Natural killer cell (primary cell): ENCODE data around the gene FAT1. TPM values are rescaled to one million over a fixed set of nuclear protein-coding genes. Genes with fewer than 3 reads are reported as not detected.

ENCODE experiments used
- ATAC-seq, 3 donors: fragments of 150-1000 bp in 2 of 3; fragments of 200-7000 bp in 1 of 3; cut with Tn5 transposase; 1 replicate in 1 of 3; 2 replicates in 2 of 3; pipeline ENCODE4 v1.10.0; 2021; ENCODE audit warnings: mild to moderate bottlenecking in 2 of 3, moderate library complexity in 2 of 3
- DNase-seq, 2 donors: peaks; one replicate each; pipeline versions ENCODE4 v3.0.0 to v3.0.0-alpha.2; 2013 to 2021; ENCODE audit warnings: mixed read lengths in 1 of 2
- H3K27ac ChIP-seq: one replicate; pipeline ENCODE4 v1.5.1; 2013; ENCODE audit warnings: mild to moderate bottlenecking, low read length
- H3K27me3 ChIP-seq: one replicate; pipeline ENCODE4 v1.6.1; 2013; ENCODE audit warnings: low read length; ENCODE audit not compliant: control insufficient read depth, insufficient read depth
- H3K36me3 ChIP-seq: one replicate; pipeline ENCODE4 v1.6.1; 2013; ENCODE audit warnings: low read length; ENCODE audit not compliant: control insufficient read depth, insufficient read depth
- H3K4me1 ChIP-seq: one replicate; pipeline ENCODE4 v1.6.1; 2013; ENCODE audit warnings: low read length; ENCODE audit not compliant: control insufficient read depth, insufficient read depth
- H3K4me3 ChIP-seq: one replicate; pipeline ENCODE4 v1.5.1; 2013; ENCODE audit warnings: low read length
- H3K9me3 ChIP-seq: one replicate; pipeline ENCODE4 v1.6.1; 2013; ENCODE audit warnings: low read length; ENCODE audit not compliant: control insufficient read depth, insufficient read depth
- H3K27ac Mint-ChIP-seq, 2 donors: one replicate each; pipeline ENCODE4 v1.8.0; 2022; ENCODE audit warnings: mild to moderate bottlenecking in 2 of 2, mixed read lengths in 2 of 2, moderate library complexity in 1 of 2
- H3K27me3 Mint-ChIP-seq, 2 donors: one replicate each; pipeline ENCODE4 v1.8.0; 2022; ENCODE audit warnings: low read depth in 2 of 2, mixed read lengths in 2 of 2
- H3K36me3 Mint-ChIP-seq: one replicate; pipeline ENCODE4 v1.8.0; 2022; ENCODE audit warnings: mixed read lengths
- H3K4me1 Mint-ChIP-seq, 2 donors: one replicate each; pipeline ENCODE4 v1.8.0; 2022; ENCODE audit warnings: mixed read lengths in 2 of 2
- H3K4me3 Mint-ChIP-seq: one replicate; pipeline ENCODE4 v1.8.0; 2022; ENCODE audit warnings: mild to moderate bottlenecking, moderate library complexity, mixed read lengths
- H3K9me3 Mint-ChIP-seq, 2 donors: one replicate each; pipeline ENCODE4 v1.8.0; 2022; ENCODE audit warnings: mixed read lengths in 2 of 2
- WGBS: methylation state at CpG from one replicate; pipeline ENCODE4 v1.1.7; 2013; ENCODE audit warnings: missing lambda C conversion rate; ENCODE audit not compliant: insufficient coverage; 5-methylcytosine and 5-hydroxymethylcytosine counted together
- intact Hi-C: fragments of 100-400 bp; cut with micrococcal nuclease; formaldehyde crosslinking; loops from one replicate; pipeline ENCODE4 v1.14.2; 2022
- total RNA-seq, 4 donors: library from RNA; stranded (reverse); fragments of 120-200 nt in 1 of 4; gene quantifications; one replicate each; pipeline versions ENCODE4 v1.2.3 to v1.2.4, GENCODE V29; 2013 to 2022
- TF ChIP-seq, protein P1 (sequence below): fragments of 200-600 bp; IDR thresholded peaks from one replicate; pipeline ENCODE4 v1.8.0; 2022; ENCODE audit warnings: antibody characterized with exemption

Gene FAT1
- total RNA-seq, 3 donors from 2014 or later (not counting 1 experiment from before 2014, with no cell fraction given), result not detected

DNA sequence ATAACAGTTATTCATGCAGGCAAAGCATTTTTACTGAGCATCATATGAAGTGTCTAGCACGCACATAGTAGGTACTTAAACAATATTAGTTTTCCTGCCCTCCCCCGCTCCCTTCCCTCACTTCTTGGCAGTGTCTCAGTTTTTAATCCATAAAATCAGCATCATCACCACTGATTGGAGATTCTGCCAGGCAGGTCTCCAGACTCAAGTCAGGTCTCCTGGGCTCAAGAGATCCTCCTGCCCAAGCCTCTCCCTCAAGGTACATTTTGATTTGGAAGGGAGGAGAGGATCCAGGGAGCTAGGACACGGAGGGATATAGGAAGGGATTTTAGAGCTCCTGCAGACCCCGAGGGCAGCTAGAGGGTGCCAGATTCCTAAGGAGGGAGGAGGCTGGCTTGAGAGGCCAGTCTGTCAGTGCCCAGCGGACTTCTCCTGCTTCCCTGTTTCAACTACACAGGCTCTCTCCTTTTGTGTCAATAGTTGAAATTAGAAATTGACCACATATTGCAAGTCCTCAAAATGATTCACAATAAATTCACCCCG is 4.4 kb upstream of the FAT1 start:
- Histone ChIP-seq H3K4me3 (no peak overlapping the region), H3K4me1 (no peaks in the 10 kb centered on the region), H3K27ac (no peak overlapping the region), H3K36me3 (no peaks in the 10 kb centered on the region), H3K9me3 (peaks cover 6% of the 10 kb centered on the region), H3K27me3 (peaks cover 25% of the 10 kb centered on the region)
- H3K36me3 Mint-ChIP-seq, result no peaks in the 10 kb centered on the region
- WGBS, result 48% methylated on average over 4 of the region's 6 CpGs
- TF ChIP-seq, protein P1, sequence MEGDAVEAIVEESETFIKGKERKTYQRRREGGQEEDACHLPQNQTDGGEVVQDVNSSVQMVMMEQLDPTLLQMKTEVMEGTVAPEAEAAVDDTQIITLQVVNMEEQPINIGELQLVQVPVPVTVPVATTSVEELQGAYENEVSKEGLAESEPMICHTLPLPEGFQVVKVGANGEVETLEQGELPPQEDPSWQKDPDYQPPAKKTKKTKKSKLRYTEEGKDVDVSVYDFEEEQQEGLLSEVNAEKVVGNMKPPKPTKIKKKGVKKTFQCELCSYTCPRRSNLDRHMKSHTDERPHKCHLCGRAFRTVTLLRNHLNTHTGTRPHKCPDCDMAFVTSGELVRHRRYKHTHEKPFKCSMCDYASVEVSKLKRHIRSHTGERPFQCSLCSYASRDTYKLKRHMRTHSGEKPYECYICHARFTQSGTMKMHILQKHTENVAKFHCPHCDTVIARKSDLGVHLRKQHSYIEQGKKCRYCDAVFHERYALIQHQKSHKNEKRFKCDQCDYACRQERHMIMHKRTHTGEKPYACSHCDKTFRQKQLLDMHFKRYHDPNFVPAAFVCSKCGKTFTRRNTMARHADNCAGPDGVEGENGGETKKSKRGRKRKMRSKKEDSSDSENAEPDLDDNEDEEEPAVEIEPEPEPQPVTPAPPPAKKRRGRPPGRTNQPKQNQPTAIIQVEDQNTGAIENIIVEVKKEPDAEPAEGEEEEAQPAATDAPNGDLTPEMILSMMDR, result no peak
- intact Hi-C loops, result no loop called here
- no peak for ATAC-seq
- no peak overlapping the region for H3K27ac Mint-ChIP-seq
- no peak overlapping the region for H3K4me3 Mint-ChIP-seq
- H3K9me3 Mint-ChIP-seq, result peaks cover 0 to 3% of the 10 kb centered on the region in 2 donors
- no peaks in the 10 kb centered on the region for H3K4me1 Mint-ChIP-seq
- H3K27me3 Mint-ChIP-seq, result peaks cover 19 to 28% of the 10 kb centered on the region in 2 donors
- DNase-seq, result no peak

DNA sequence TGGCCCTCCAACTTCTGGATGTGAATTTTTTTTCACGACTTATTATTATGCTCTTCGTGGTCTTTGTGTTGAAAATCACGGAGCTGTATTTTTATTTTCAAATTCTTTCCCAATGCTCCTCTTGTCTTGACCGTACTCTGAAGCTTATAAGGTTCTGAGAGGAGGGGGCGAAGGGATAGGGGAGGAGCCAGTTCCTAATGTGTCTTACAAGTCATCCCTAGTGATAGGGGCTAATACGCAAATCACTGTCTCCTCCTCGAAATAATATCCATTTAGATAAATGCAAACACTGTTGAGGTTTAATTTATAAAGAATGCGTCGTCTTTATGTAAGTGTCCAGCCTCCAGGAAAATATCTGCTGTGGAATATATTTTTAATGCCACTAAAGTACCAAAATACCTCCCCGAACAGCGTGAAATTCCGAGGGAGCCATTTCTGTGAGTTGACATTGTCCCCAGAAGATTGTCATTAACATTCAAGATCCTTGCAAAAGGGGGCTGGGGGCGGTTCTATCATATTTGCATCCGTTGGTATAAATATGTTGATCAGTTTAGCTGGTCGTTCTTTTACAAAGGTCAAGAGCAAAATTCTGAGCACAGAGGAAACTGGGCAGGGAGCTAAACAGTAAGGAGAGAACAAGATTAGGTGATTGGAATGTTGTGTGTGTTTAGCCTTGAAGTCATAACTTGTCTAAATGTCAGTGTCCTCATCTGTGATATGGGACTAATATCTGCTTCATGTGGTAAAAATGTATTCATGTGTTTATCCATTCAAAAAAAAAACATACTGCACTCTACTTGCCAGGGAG is 3.7 kb upstream of the FAT1 start:
- Mint-ChIP-seq H3K4me3 (no peak overlapping the region), H3K36me3 (no peaks in the 10 kb centered on the region), H3K4me1 (no peaks in the 10 kb centered on the region), H3K27me3 (peaks cover 26 to 35% of the 10 kb centered on the region in 2 donors), H3K9me3 (peaks cover 0 to 3% of the 10 kb centered on the region in 2 donors), H3K27ac (no peak overlapping the region)
- TF ChIP-seq, protein P1, result no peak
- intact Hi-C loops, result no loop called here
- H3K9me3 ChIP-seq, result peaks cover 6% of the 10 kb centered on the region
- WGBS, result 12% methylated on average over 8 of the region's 15 CpGs
- no peak overlapping the region for H3K4me3 ChIP-seq
- ATAC-seq (no peak), DNase-seq (no peak)
- H3K4me1 ChIP-seq, result no peaks in the 10 kb centered on the region
- H3K36me3 ChIP-seq, result no peaks in the 10 kb centered on the region
- H3K27me3 ChIP-seq, result peaks cover 32% of the 10 kb centered on the region
- H3K27ac ChIP-seq, result no peak overlapping the region

DNA sequence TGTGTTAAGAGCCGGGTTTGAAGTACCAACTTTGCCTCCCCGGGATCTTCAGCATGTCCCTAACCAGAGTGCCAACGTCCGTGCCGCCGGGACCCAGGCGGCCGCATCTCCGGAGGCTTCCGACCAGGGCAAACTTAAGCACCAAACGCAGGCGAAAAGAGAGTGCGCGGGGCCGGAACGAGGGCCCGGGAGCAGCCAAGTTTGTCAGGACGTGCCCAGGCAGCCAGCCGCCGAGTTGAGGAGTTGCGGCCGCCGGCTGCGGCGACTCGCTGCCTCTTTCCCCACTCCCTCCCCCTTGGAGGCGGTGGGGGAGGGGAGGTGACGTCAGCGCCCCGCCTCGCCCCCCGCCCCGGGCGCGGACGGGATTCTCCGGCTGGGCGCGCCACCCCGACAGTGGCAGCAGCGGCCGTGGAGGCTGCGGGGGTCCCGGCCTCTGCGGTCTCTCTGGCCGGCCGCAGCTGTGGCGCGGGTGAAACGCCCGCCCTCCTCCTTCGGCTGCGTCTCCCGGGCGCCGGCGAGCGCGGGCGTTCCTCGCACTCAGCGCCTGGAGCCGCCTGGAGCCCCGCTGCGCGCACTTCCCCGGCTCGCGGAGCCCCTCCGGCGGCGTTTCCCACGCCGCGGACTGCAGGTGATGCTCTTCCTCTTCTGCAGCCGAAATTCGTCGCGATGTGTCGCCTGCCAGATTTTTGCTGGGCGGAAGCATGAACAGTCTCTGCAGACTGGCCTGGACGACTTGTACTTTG is 2.9 kb upstream of the FAT1 start:
- no peak overlapping the region for H3K27ac Mint-ChIP-seq
- DNase-seq, result no peak
- no peaks in the 10 kb centered on the region for H3K4me1 Mint-ChIP-seq
- no peak overlapping the region for H3K4me3 Mint-ChIP-seq
- Histone ChIP-seq H3K4me3 (no peak overlapping the region), H3K27me3 (peaks cover 33% of the 10 kb centered on the region), H3K4me1 (no peaks in the 10 kb centered on the region), H3K27ac (no peak overlapping the region), H3K9me3 (peaks cover 6% of the 10 kb centered on the region), H3K36me3 (no peaks in the 10 kb centered on the region)
- TF ChIP-seq, protein P1, result no peak
- intact Hi-C loops, result no loop called here
- WGBS, result 5% methylated on average over 82 of the region's 82 CpGs
- peaks cover 31 to 35% of the 10 kb centered on the region in 2 donors for H3K27me3 Mint-ChIP-seq
- no peak for ATAC-seq
- peaks cover 0 to 3% of the 10 kb centered on the region in 2 donors for H3K9me3 Mint-ChIP-seq
- no peaks in the 10 kb centered on the region for H3K36me3 Mint-ChIP-seq
